Neural cell (in vitro differentiated cells): ENCODE data around the gene RGS14. TPM values are rescaled to one million over a fixed set of nuclear protein-coding genes. Genes with fewer than 3 reads are reported as not detected.
A peak's percentile ranks its signal among the peaks of the same experiment; 100 is the strongest.

Source experiments
- H2AFZ ChIP-seq: fragments of 200-600, 300-800 bp; sonication (generic), shearing (Covaris generic); 2 replicates; pipeline ENCODE4 v1.6.0; 2014; ENCODE audit warnings: low read depth, mild to moderate bottlenecking, antibody characterized with exemption, low read length, moderate library complexity
- H3F3A ChIP-seq: fragments of 200-600 bp; shearing (Covaris generic); 2 replicates; pipeline ENCODE4 v1.6.1; 2016; ENCODE audit warnings: mild to moderate bottlenecking, moderate library complexity, mixed read lengths, antibody characterized with exemption, low read length; ENCODE audit not compliant: insufficient read depth, poor library complexity, severe bottlenecking
- H3K27ac ChIP-seq: fragments of 200-600, 300-800 bp; sonication (generic), shearing (Covaris generic); 2 replicates; pipeline ENCODE4 v1.5.1; 2014; ENCODE audit warnings: mild to moderate bottlenecking, low read length, moderate library complexity
- H3K27me3 ChIP-seq: fragments of 300-800, 200-600 bp; sonication (generic), shearing (Covaris generic); 2 replicates; pipeline ENCODE4 v1.6.0; 2014; ENCODE audit warnings: mild to moderate bottlenecking, low read depth, low read length, moderate library complexity; ENCODE audit not compliant: insufficient read depth
- H3K36me3 ChIP-seq: fragments of 300-800, 200-600 bp; sonication (generic), shearing (Covaris generic); 2 replicates; pipeline ENCODE4 v1.5.1; 2014; ENCODE audit warnings: mild to moderate bottlenecking, antibody characterized with exemption, low read length, moderate library complexity; ENCODE audit not compliant: insufficient read depth
- H3K4me2 ChIP-seq: fragments of 300-800, 200-600 bp; sonication (generic), shearing (Covaris generic); 2 replicates; pipeline ENCODE4 v1.6.0; 2014; ENCODE audit warnings: mild to moderate bottlenecking, low read length
- H3K4me3 ChIP-seq: fragments of 300-800, 200-600 bp; sonication (generic), shearing (Covaris generic); 2 replicates; pipeline ENCODE4 v1.5.1; 2014; ENCODE audit warnings: mild to moderate bottlenecking, low read length, moderate library complexity
- H3K79me2 ChIP-seq: fragments of 200-600 bp; shearing (Covaris generic); replicated peaks from 2 replicates; pipeline ENCODE4 v1.6.0; 2014; ENCODE audit warnings: mild to moderate bottlenecking, low read length, moderate library complexity; ENCODE audit not compliant: insufficient read depth
- H3K9ac ChIP-seq: fragments of 300-800, 200-600 bp; sonication (generic), shearing (Covaris generic); 2 replicates; pipeline ENCODE4 v1.6.1; 2016; ENCODE audit warnings: mild to moderate bottlenecking, low read length, mixed read lengths
- H3K9me2 ChIP-seq: fragments of 200-600 bp; shearing (Covaris generic); 2 replicates; pipeline ENCODE4 v1.6.1; 2016; ENCODE audit warnings: mild to moderate bottlenecking, low read length, mixed read lengths; ENCODE audit not compliant: insufficient read depth
- H3K9me3 ChIP-seq: fragments of 200-600, 300-800 bp; sonication (generic), shearing (Covaris generic); 2 replicates; pipeline ENCODE4 v1.6.1; 2016; ENCODE audit warnings: mild to moderate bottlenecking, mixed run types, low read length, moderate library complexity, mixed read lengths
- H4K20me1 ChIP-seq: fragments of 200-600 bp; shearing (Covaris generic); 2 replicates; pipeline ENCODE4 v1.6.1; 2016; ENCODE audit warnings: mild to moderate bottlenecking, mixed run types; ENCODE audit not compliant: insufficient read depth
- EP300 ChIP-seq: fragments of 450-650 bp; conservative IDR thresholded peaks from 2 replicates; pipeline ENCODE4 v1.6.1; 2014; ENCODE audit warnings: antibody characterized with exemption, mild to moderate bottlenecking, moderate library complexity; ENCODE audit not compliant: poor library complexity, severe bottlenecking
- EZH2 ChIP-seq: fragments of 200-600, 300-800 bp; shearing (Covaris generic), sonication (generic); IDR thresholded peaks from 2 replicates; pipeline ENCODE4 v1.6.1; 2014; ENCODE audit warnings: antibody characterized with exemption, low read length, borderline replicate concordance, mild to moderate bottlenecking; ENCODE audit not compliant: insufficient read depth, poor library complexity, severe bottlenecking
- MXI1 ChIP-seq: fragments of 450-650 bp; conservative IDR thresholded peaks from 2 replicates; pipeline ENCODE4 v1.6.1; 2014; ENCODE audit warnings: antibody characterized with exemption, mild to moderate bottlenecking; ENCODE audit not compliant: poor library complexity, severe bottlenecking
- POLR2AphosphoS5 ChIP-seq: IDR thresholded peaks from 2 replicates; pipeline ENCODE4 v1.6.1; 2012
- RAD21 ChIP-seq: fragments of 450-650 bp; conservative IDR thresholded peaks from 2 replicates; pipeline ENCODE4 v1.6.1; 2014; ENCODE audit warnings: antibody characterized with exemption, mild to moderate bottlenecking, moderate library complexity
- SMC3 ChIP-seq: fragments of 450-650 bp; conservative IDR thresholded peaks from 2 replicates; pipeline ENCODE4 v1.6.1; 2014; ENCODE audit warnings: antibody characterized with exemption, mild to moderate bottlenecking, moderate library complexity; ENCODE audit not compliant: poor library complexity
- TAF1 ChIP-seq: IDR thresholded peaks from 2 replicates; pipeline ENCODE4 v1.6.1; 2012; ENCODE audit warnings: low read depth
- polyA plus RNA-seq: library from polyadenylated mRNA; depleted of rRNA; stranded (reverse); fragments of >200 nt; gene quantifications from 2 replicates; pipeline ENCODE4 v1.2.3, GENCODE V29; 2014
- TF ChIP-seq, protein P1 (sequence below): fragments of 450-650 bp; IDR thresholded peaks from 2 replicates; pipeline ENCODE4 v1.5.1; 2014; ENCODE audit warnings: antibody characterized with exemption, mild to moderate bottlenecking, moderate library complexity; ENCODE audit not compliant: poor library complexity, severe bottlenecking
- TF ChIP-seq, protein P2 (sequence below): IDR thresholded peaks from 2 replicates; pipeline ENCODE4 v1.6.1; 2012; ENCODE audit warnings: borderline replicate concordance

RGS14 gene
- polyA plus RNA-seq, 1 donor from 2014 or later, result 32.3 TPM

GRCh38 chr5:177390363-177391300 is 32.9 kb downstream of the RGS14 start:
- Histone ChIP-seq H3K79me2 (no peaks in the 10 kb centered on the region), H3K4me3 (no peak overlapping the region), H3K27me3 (no peaks in the 10 kb centered on the region), H3K9ac (peak overlapping the region; percentile 64), H3K9me3 (no peaks in the 10 kb centered on the region), H3K27ac (peak overlapping the region; percentile 63), H3K9me2 (no peaks in the 10 kb centered on the region), H3K4me2 (no peak overlapping the region), H3K36me3 (no peaks in the 10 kb centered on the region), H2AFZ (no peak overlapping the region), H3F3A (no peaks in the 10 kb centered on the region), H4K20me1 (no peaks in the 10 kb centered on the region)
- TF ChIP-seq EZH2 (no peak), TAF1 (no peak), RAD21 (peak; percentile 98), MXI1 (peak; percentile 70), EP300 (peak; percentile 45), POLR2AphosphoS5 (peak; percentile 37), SMC3 (peak; percentile 97)
- TF ChIP-seq, protein P1, sequence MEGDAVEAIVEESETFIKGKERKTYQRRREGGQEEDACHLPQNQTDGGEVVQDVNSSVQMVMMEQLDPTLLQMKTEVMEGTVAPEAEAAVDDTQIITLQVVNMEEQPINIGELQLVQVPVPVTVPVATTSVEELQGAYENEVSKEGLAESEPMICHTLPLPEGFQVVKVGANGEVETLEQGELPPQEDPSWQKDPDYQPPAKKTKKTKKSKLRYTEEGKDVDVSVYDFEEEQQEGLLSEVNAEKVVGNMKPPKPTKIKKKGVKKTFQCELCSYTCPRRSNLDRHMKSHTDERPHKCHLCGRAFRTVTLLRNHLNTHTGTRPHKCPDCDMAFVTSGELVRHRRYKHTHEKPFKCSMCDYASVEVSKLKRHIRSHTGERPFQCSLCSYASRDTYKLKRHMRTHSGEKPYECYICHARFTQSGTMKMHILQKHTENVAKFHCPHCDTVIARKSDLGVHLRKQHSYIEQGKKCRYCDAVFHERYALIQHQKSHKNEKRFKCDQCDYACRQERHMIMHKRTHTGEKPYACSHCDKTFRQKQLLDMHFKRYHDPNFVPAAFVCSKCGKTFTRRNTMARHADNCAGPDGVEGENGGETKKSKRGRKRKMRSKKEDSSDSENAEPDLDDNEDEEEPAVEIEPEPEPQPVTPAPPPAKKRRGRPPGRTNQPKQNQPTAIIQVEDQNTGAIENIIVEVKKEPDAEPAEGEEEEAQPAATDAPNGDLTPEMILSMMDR, result peak; percentile 98
- TF ChIP-seq, protein P2, sequence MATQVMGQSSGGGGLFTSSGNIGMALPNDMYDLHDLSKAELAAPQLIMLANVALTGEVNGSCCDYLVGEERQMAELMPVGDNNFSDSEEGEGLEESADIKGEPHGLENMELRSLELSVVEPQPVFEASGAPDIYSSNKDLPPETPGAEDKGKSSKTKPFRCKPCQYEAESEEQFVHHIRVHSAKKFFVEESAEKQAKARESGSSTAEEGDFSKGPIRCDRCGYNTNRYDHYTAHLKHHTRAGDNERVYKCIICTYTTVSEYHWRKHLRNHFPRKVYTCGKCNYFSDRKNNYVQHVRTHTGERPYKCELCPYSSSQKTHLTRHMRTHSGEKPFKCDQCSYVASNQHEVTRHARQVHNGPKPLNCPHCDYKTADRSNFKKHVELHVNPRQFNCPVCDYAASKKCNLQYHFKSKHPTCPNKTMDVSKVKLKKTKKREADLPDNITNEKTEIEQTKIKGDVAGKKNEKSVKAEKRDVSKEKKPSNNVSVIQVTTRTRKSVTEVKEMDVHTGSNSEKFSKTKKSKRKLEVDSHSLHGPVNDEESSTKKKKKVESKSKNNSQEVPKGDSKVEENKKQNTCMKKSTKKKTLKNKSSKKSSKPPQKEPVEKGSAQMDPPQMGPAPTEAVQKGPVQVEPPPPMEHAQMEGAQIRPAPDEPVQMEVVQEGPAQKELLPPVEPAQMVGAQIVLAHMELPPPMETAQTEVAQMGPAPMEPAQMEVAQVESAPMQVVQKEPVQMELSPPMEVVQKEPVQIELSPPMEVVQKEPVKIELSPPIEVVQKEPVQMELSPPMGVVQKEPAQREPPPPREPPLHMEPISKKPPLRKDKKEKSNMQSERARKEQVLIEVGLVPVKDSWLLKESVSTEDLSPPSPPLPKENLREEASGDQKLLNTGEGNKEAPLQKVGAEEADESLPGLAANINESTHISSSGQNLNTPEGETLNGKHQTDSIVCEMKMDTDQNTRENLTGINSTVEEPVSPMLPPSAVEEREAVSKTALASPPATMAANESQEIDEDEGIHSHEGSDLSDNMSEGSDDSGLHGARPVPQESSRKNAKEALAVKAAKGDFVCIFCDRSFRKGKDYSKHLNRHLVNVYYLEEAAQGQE, result peak; percentile 48

DNA sequence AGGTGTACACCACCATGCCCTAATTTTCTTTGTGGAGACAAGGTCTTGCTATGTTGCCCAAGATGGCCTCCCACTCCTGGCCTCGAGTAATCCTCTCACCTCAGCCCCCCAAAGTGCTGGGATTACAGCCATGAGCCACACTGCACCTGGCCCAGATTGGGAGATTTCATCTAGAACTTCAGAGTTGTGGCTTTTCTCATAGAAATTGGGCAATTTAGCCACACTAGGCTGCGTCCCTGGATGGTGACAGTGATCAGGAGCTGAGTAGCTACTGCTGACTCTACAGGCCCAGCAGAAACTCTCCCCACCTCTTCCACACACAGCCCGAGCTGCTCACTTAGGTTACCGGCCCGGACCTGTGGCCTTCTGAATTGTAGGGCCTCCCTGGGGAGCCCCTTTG is 35.0 kb downstream of the RGS14 start:
- H3K36me3 ChIP-seq, result no peaks in the 10 kb centered on the region
- H3K79me2 ChIP-seq, result no peaks in the 10 kb centered on the region
- H3K4me3 ChIP-seq, result no peak overlapping the region
- no peak for TF ChIP-seq TAF1
- no peak for TF ChIP-seq EZH2
- TF ChIP-seq RAD21, result no peak
- TF ChIP-seq MXI1, result no peak
- no peak for TF ChIP-seq SMC3
- TF ChIP-seq, protein P1, result no peak
- TF ChIP-seq POLR2AphosphoS5, result no peak
- TF ChIP-seq, protein P2, result no peak
- no peak for TF ChIP-seq EP300
- no peaks in the 10 kb centered on the region for H4K20me1 ChIP-seq
- no peaks in the 10 kb centered on the region for H3F3A ChIP-seq
- no peak overlapping the region for H3K27ac ChIP-seq
- H3K4me2 ChIP-seq, result no peak overlapping the region
- no peaks in the 10 kb centered on the region for H3K9me3 ChIP-seq
- H3K27me3 ChIP-seq, result no peaks in the 10 kb centered on the region
- no peak overlapping the region for H3K9ac ChIP-seq
- no peaks in the 10 kb centered on the region for H3K9me2 ChIP-seq
- no peak overlapping the region for H2AFZ ChIP-seq
